ENCODE measurements around the gene ZBTB39.

GRCh38 chr12:57042695-57043094 lies 36.3 kb upstream of the ZBTB39 start:
- TF ChIP-seq CTCF (IDR thresholded peaks at IDR 0.05) (no peak), POLR2AphosphoS5 (IDR thresholded peaks at IDR 0.05) (no peak)

Measured in suprapubic skin (tissue), 3 donors.